B cell (primary cell): ENCODE data around the gene SLC6A5. TPM values are rescaled to one million over a fixed set of nuclear protein-coding genes. Genes with fewer than 3 reads are reported as not detected.

Experiments
- ATAC-seq: fragments of 200-7000 bp; cut with Tn5 transposase; one replicate; pipeline ENCODE4 v1.10.0; 2021; ENCODE audit warnings: low read depth, mild to moderate bottlenecking, moderate number of reproducible peaks, moderate library complexity
- CTCF ChIA-PET: fragments of 350-600 bp; sonication (Branson Sonifier 250); formaldehyde crosslinking; loops from one replicate; lab custom pipeline; 2021; ENCODE audit warnings: antibody characterized with exemption, inconsistent platforms; lab: Charles Lee
- POLR2A ChIA-PET: fragments of 350-600 bp; sonication (Branson Sonifier 250); formaldehyde crosslinking; loops from one replicate; lab custom pipeline; 2021; ENCODE audit warnings: antibody characterized with exemption; lab: Charles Lee
- DNase-seq: peaks from one replicate; pipeline ENCODE4 v3.0.0; 2013
- H2AFZ ChIP-seq: 2 replicates; pipeline ENCODE4 v1.6.1; 2012; ENCODE audit warnings: mild to moderate bottlenecking, low read depth, low read length; ENCODE audit not compliant: insufficient read depth, poor library complexity, severe bottlenecking
- H3K27ac ChIP-seq, 2 donors: 1 replicate in 1 of 2; 2 replicates in 1 of 2; pipeline ENCODE4 v1.5.1; 2012 to 2013; ENCODE audit warnings: low read length in 2 of 2, mild to moderate bottlenecking in 2 of 2, moderate library complexity in 1 of 2
- H3K27me3 ChIP-seq, 4 experiments: fragments of 200-600 bp in 1 of 4; sonication (generic) in 1 of 4; replicated peaks in 1 of 4; 1 replicate in 2 of 4; 2 replicates in 2 of 4; pipeline versions ENCODE4 v1.6.1 to v1.7.0; 2013 to 2016; ENCODE audit warnings: low read length in 3 of 4, mild to moderate bottlenecking in 2 of 4, mixed read lengths in 1 of 4, moderate library complexity in 1 of 4; ENCODE audit not compliant: insufficient read depth in 4 of 4, control insufficient read depth in 3 of 4; ENCODE audit errors: control extremely low read depth in 1 of 4
- H3K36me3 ChIP-seq, 2 experiments: replicated peaks in 1 of 2; 1 replicate in 1 of 2; 2 replicates in 1 of 2; pipeline versions ENCODE4 v1.6.1 to v1.7.1; 2013; ENCODE audit warnings: low read length in 1 of 2; ENCODE audit not compliant: insufficient read depth in 2 of 2, control insufficient read depth in 1 of 2; ENCODE audit errors: control extremely low read depth in 1 of 2, extremely low read depth in 1 of 2
- H3K4me1 ChIP-seq, 2 donors: fragments of 200-600 bp in 1 of 2; sonication (generic) in 1 of 2; 1 replicate in 1 of 2; 2 replicates in 1 of 2; pipeline versions ENCODE4 v1.5.1 to v1.6.1; 2013 to 2017; ENCODE audit warnings: low read length in 2 of 2; ENCODE audit not compliant: control insufficient read depth in 2 of 2, insufficient read depth in 2 of 2
- H3K4me2 ChIP-seq: replicated peaks from 2 replicates; pipeline ENCODE3; 2012; ENCODE audit warnings: mild to moderate bottlenecking, low read depth, low read length; ENCODE audit not compliant: poor library complexity, severe bottlenecking
- H3K4me3 ChIP-seq, 5 experiments: fragments of 200-600 bp in 1 of 5; sonication (generic) in 1 of 5; 1 replicate in 3 of 5; 2 replicates in 2 of 5; pipeline versions ENCODE4 v1.5.1 to v1.7.0; 2011 to 2016; ENCODE audit warnings: low read length in 4 of 5, mild to moderate bottlenecking in 4 of 5, low read depth in 2 of 5, control low read depth in 1 of 5, moderate library complexity in 1 of 5; ENCODE audit not compliant: insufficient read depth in 1 of 5; ENCODE audit errors: control extremely low read depth in 1 of 5, extremely low read depth in 1 of 5
- H3K79me2 ChIP-seq: fragments of 200-600 bp; sonication (generic); one replicate; pipeline ENCODE4 v1.6.0; 2016; ENCODE audit warnings: low read length; ENCODE audit not compliant: control insufficient read depth, insufficient read depth
- H3K9ac ChIP-seq: fragments of 200-600 bp; sonication (generic); 2 replicates; pipeline ENCODE4 v1.6.1; 2017; ENCODE audit warnings: mild to moderate bottlenecking, low read length, moderate library complexity
- H3K9me3 ChIP-seq, 3 donors: one replicate each; pipeline versions ENCODE4 v1.6.1 to v1.7.1; 2013; ENCODE audit warnings: low read length in 2 of 3; ENCODE audit not compliant: control insufficient read depth in 2 of 3, insufficient read depth in 1 of 3; ENCODE audit errors: control extremely low read depth in 1 of 3
- H4K20me1 ChIP-seq: 2 replicates; pipeline ENCODE4 v1.6.0; 2012; ENCODE audit warnings: mild to moderate bottlenecking, low read length; ENCODE audit not compliant: insufficient read depth, control insufficient read depth, poor library complexity, severe bottlenecking
- H3K27ac Mint-ChIP-seq: one replicate; pipeline ENCODE4 v1.8.0; 2021; ENCODE audit warnings: mixed read lengths
- H3K27me3 Mint-ChIP-seq: one replicate; pipeline ENCODE4 v1.8.0; 2021; ENCODE audit warnings: mixed read lengths
- H3K4me1 Mint-ChIP-seq: one replicate; pipeline ENCODE4 v1.8.0; 2021; ENCODE audit warnings: mixed read lengths
- H3K4me3 Mint-ChIP-seq: one replicate; pipeline ENCODE4 v1.8.0; 2021; ENCODE audit warnings: mixed read lengths
- H3K9me3 Mint-ChIP-seq: one replicate; pipeline ENCODE4 v1.8.0; 2022; ENCODE audit warnings: mixed read lengths; ENCODE audit not compliant: insufficient read depth
- EZH2 ChIP-seq: IDR thresholded peaks from 2 replicates; pipeline ENCODE4 v1.6.1; 2012; ENCODE audit warnings: borderline replicate concordance, low read depth, mild to moderate bottlenecking, moderate library complexity, low read length; ENCODE audit not compliant: insufficient read depth, poor library complexity, severe bottlenecking
- WGBS: methylation state at CpG from one replicate; pipeline ENCODE4 v1.1.5; 2013; ENCODE audit warnings: missing lambda C conversion rate; ENCODE audit not compliant: insufficient coverage; 5-methylcytosine and 5-hydroxymethylcytosine counted together
- intact Hi-C: fragments of 100-400 bp; cut with micrococcal nuclease; formaldehyde crosslinking; loops from one replicate; pipeline ENCODE4 v1.10.0; 2022
- polyA plus RNA-seq: library from polyadenylated mRNA; depleted of rRNA; stranded (reverse); fragments of >200 nt; gene quantifications from 2 replicates; pipeline ENCODE4 v1.2.3, GENCODE V29; 2012
- total RNA-seq, 2 donors: library from RNA; stranded (reverse); fragments of 120-200 nt in 1 of 2; gene quantifications; 1 replicate in 1 of 2; 2 replicates in 1 of 2; pipeline versions ENCODE4 v1.2.3 to v1.2.4, GENCODE V29; 2013 to 2022
- TF ChIP-seq, protein P1 (sequence below): fragments of 200-600 bp; IDR thresholded peaks from one replicate; pipeline ENCODE4 v1.8.0; 2022; ENCODE audit warnings: antibody characterized with exemption, mild to moderate bottlenecking

The SLC6A5 gene
- total and polyA plus RNA-seq, 2 donors (not counting 1 experiment from before 2014, with no cell fraction given) = not detected

DNA sequence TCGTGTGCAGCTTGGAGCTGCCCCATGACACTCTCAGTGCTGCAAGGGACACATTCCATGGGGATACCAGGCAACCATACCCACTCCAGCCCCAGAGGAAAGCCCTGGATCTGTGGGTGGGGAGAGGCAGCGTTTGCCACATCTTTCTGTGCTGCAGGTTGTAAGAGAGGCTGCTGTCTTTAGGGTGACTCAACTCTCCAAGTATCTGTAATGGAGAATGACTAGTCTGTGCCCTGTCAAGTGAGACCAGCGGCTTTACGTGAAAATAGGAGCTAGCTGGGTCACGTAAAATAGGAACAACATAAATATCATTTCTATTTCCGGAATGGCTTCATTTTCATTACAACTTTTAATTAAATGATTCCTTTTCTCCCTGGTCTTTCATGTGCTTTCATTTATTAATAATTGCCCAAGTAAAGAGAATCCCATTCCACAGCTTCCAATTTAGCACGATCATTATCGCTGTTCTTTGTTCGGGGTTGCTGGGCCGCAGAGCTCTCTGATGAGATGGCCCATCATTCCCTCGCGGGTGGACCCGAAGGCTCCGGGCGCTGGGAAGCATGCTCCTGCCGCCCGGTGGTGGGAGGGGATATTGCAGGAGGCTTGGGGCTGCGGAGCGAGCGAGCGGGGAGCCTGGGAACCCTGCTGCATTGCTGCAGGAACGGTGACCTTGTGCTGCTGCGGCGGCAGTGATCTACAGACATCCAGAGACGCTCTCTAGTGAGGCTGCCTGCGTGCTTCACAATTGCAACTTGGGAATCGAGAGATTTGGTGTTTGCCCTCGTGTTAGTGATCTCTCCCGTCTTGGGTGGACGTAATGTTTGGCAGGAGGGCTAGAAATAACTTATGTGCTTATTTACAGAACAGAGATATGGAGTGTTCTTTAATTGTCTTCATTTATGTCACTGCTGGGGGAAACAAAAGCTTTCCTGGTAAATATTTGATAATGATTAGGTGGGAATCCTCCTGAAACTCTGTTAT, 10.6 kb downstream of the SLC6A5 start:
- Histone ChIP-seq H3K4me1 (peaks cover 5 to 6% of the 10 kb centered on the region in 2 donors), H3K4me2 (peak overlapping the region; percentile 56), H3K9me3 (peaks cover 0 to 11% (median 0%) of the 10 kb centered on the region in 3 donors), H3K36me3 (no peaks in the 10 kb centered on the region), H3K9ac (peak overlapping the region; percentile 43), H3K4me3 (peak overlapping the region in 2 of 5 experiments; percentile 19 to 20), H4K20me1 (no peaks in the 10 kb centered on the region), H3K27ac (no peak overlapping the region), H3K79me2 (no peaks in the 10 kb centered on the region), H3K27me3 (peaks cover 0 to 51% (median 20%) of the 10 kb centered on the region in 4 experiments), H2AFZ (peak overlapping the region; percentile 48)
- CTCF ChIA-PET = interaction anchor here (0.8 to 1.9 kb wide), 3 partner anchors 10 to 482 kb away, joined by 3 to 11 read pairs (median 4); no protein-coding TSS in a partner anchor
- H3K9me3 Mint-ChIP-seq = no peaks in the 10 kb centered on the region
- peak overlapping the region; percentile 45 for H3K4me3 Mint-ChIP-seq
- DNase-seq = peak; percentile 43
- intact Hi-C loops = loop anchor here (1.0 kb wide), 1 partner anchor 38 kb away; no protein-coding TSS in a partner anchor
- no peak for ATAC-seq
- 12% methylated on average over 27 of the region's 30 CpGs for WGBS
- no peak overlapping the region for H3K27ac Mint-ChIP-seq
- peaks cover 6% of the 10 kb centered on the region for H3K4me1 Mint-ChIP-seq
- POLR2A ChIA-PET = no interaction called here
- peaks cover 68% of the 10 kb centered on the region for H3K27me3 Mint-ChIP-seq
- TF ChIP-seq, protein P1, sequence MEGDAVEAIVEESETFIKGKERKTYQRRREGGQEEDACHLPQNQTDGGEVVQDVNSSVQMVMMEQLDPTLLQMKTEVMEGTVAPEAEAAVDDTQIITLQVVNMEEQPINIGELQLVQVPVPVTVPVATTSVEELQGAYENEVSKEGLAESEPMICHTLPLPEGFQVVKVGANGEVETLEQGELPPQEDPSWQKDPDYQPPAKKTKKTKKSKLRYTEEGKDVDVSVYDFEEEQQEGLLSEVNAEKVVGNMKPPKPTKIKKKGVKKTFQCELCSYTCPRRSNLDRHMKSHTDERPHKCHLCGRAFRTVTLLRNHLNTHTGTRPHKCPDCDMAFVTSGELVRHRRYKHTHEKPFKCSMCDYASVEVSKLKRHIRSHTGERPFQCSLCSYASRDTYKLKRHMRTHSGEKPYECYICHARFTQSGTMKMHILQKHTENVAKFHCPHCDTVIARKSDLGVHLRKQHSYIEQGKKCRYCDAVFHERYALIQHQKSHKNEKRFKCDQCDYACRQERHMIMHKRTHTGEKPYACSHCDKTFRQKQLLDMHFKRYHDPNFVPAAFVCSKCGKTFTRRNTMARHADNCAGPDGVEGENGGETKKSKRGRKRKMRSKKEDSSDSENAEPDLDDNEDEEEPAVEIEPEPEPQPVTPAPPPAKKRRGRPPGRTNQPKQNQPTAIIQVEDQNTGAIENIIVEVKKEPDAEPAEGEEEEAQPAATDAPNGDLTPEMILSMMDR = peak; percentile 77
- TF ChIP-seq EZH2 = no peak

DNA sequence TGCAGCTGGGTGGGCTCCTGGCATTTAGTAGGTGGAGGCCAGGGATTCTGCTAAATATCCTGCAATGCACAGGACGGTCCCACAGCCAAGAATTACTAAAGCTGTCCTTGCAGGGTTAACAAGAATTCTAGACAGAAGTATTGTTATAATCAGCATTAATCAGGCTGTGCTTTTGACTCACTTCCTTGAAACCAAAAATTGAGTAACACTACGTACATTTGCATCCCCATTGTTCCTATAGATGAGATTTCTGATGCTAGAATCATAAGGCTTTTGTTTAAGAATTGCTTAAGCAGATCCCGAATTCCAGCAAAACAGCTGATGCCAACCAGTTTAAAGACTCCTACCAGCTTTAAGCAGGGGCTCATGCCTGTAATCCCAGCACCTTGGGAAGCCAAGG, 11.4 kb downstream of the SLC6A5 start:
- Histone ChIP-seq H2AFZ (no peak overlapping the region), H3K9me3 (peaks cover 0 to 5% (median 0%) of the 10 kb centered on the region in 3 donors), H3K27me3 (peaks cover 0 to 43% (median 17%) of the 10 kb centered on the region in 4 experiments), H4K20me1 (no peaks in the 10 kb centered on the region), H3K79me2 (no peaks in the 10 kb centered on the region), H3K27ac (no peak overlapping the region), H3K9ac (no peak overlapping the region), H3K4me1 (peaks cover 5 to 6% of the 10 kb centered on the region in 2 donors), H3K4me3 (no peak overlapping the region), H3K4me2 (no peak overlapping the region), H3K36me3 (no peaks in the 10 kb centered on the region)
- DNase-seq = no peak
- no peak overlapping the region for H3K27ac Mint-ChIP-seq
- no peak for ATAC-seq
- no peaks in the 10 kb centered on the region for H3K9me3 Mint-ChIP-seq
- H3K4me3 Mint-ChIP-seq = no peak overlapping the region
- H3K4me1 Mint-ChIP-seq = peaks cover 6% of the 10 kb centered on the region
- peaks cover 67% of the 10 kb centered on the region for H3K27me3 Mint-ChIP-seq
- no CpG with 5 or more reads among the region's 3 CpGs for WGBS
- ChIA-PET CTCF (interaction anchor here (1.9 kb wide), 1 partner anchor 483 kb away, joined by 11 read pairs; no protein-coding TSS in a partner anchor), POLR2A (no interaction called here)
- intact Hi-C loops = loop anchor here (1.0 kb wide), 1 partner anchor 37 kb away; no protein-coding TSS in a partner anchor
- TF ChIP-seq EZH2 = no peak
- TF ChIP-seq, protein P1 = no peak
